Osteoblast (primary cell): ENCODE data around the gene KIF26B. TPM values are rescaled to one million over a fixed set of nuclear protein-coding genes. Genes with fewer than 3 reads are reported as not detected.

Experiments
- DNase-seq: peaks from one replicate; pipeline ENCODE4 v3.0.0; 2011; ENCODE audit warnings: low spot score, mixed read lengths; ENCODE audit not compliant: insufficient read length; ENCODE audit errors: missing footprints
- H2AFZ ChIP-seq: 2 replicates; pipeline ENCODE4 v1.6.0; 2011; ENCODE audit warnings: mild to moderate bottlenecking, low read length
- H3K27ac ChIP-seq: 2 replicates; pipeline ENCODE4 v1.5.1; 2011; ENCODE audit warnings: mild to moderate bottlenecking, low read depth, low read length, moderate library complexity
- H3K27me3 ChIP-seq: 2 replicates; pipeline ENCODE4 v1.6.0; 2012; ENCODE audit warnings: mild to moderate bottlenecking, control low read depth, inconsistent platforms, low read length, moderate library complexity; ENCODE audit not compliant: insufficient read depth
- H3K36me3 ChIP-seq: 2 replicates; pipeline ENCODE4 v1.5.1; 2011; ENCODE audit warnings: mild to moderate bottlenecking, low read length, control low read depth, moderate library complexity; ENCODE audit not compliant: insufficient read depth
- H3K4me1 ChIP-seq: 2 replicates; pipeline ENCODE4 v1.5.1; 2011; ENCODE audit warnings: mild to moderate bottlenecking, low read length, control low read depth, moderate library complexity; ENCODE audit not compliant: insufficient read depth
- H3K4me2 ChIP-seq: 2 replicates; pipeline ENCODE4 v1.6.0; 2011; ENCODE audit warnings: mild to moderate bottlenecking, low read length; ENCODE audit not compliant: insufficient read depth
- H3K4me3 ChIP-seq: fragments of 200-600 bp; sonication (generic); 3 replicates; pipeline ENCODE4 v1.5.1; 2012; ENCODE audit warnings: mild to moderate bottlenecking, low read length, inconsistent platforms; ENCODE audit not compliant: insufficient read depth
- H3K79me2 ChIP-seq: 2 replicates; pipeline ENCODE4 v1.6.0; 2012; ENCODE audit warnings: mild to moderate bottlenecking, low read length, control low read depth, inconsistent platforms; ENCODE audit not compliant: insufficient read depth
- H3K9me3 ChIP-seq: 2 replicates; pipeline ENCODE4 v1.5.1; 2011; ENCODE audit warnings: low read depth, low read length, control low read depth
- H4K20me1 ChIP-seq: 2 replicates; pipeline ENCODE4 v1.6.0; 2012; ENCODE audit warnings: mild to moderate bottlenecking, low read length, control low read depth; ENCODE audit not compliant: insufficient read depth
- CTCF ChIP-seq: IDR thresholded peaks from 2 replicates; pipeline ENCODE4 v1.5.1; 2011; ENCODE audit warnings: mild to moderate bottlenecking, low read depth, low read length, moderate library complexity; ENCODE audit errors: extremely low read depth
- total RNA-seq: library from RNA; depleted of rRNA; stranded (reverse); fragments of >200 nt; gene quantifications from 2 replicates; pipeline ENCODE4 v1.2.3, GENCODE V29; 2012

Gene KIF26B
- total RNA-seq, 1 donor = 22.1 TPM

GRCh38 chr1:245263529-245264095 lies 108.8 kb downstream of the KIF26B start:
- Histone ChIP-seq H3K4me1 (no peaks in the 10 kb centered on the region), H3K27ac (no peak overlapping the region), H3K36me3 (no peaks in the 10 kb centered on the region), H3K4me3 (no peak overlapping the region), H2AFZ (no peak overlapping the region), H4K20me1 (peaks cover 4% of the 10 kb centered on the region), H3K27me3 (peaks cover 2% of the 10 kb centered on the region), H3K4me2 (no peak overlapping the region), H3K9me3 (no peaks in the 10 kb centered on the region), H3K79me2 (no peaks in the 10 kb centered on the region)
- TF ChIP-seq CTCF = no peak
- DNase-seq = no peak

- Histone ChIP-seq H3K4me3 (no peak overlapping the region), H4K20me1 (peaks cover 4% of the 10 kb centered on the region), H3K36me3 (no peaks in the 10 kb centered on the region), H3K4me2 (no peak overlapping the region), H3K4me1 (no peaks in the 10 kb centered on the region), H3K27me3 (peaks cover 2% of the 10 kb centered on the region), H3K9me3 (no peaks in the 10 kb centered on the region), H3K27ac (no peak overlapping the region), H3K79me2 (no peaks in the 10 kb centered on the region), H2AFZ (no peak overlapping the region)
- no peak for DNase-seq
- TF ChIP-seq CTCF = no peak
Measured at GRCh38 chr1:245264226-245264625, 109.4 kb downstream of the KIF26B start.

GRCh38 chr1:245266105-245266504 lies 111.3 kb downstream of the KIF26B start:
- H3K27ac ChIP-seq = no peak overlapping the region
- no peaks in the 10 kb centered on the region for H3K4me1 ChIP-seq
- TF ChIP-seq CTCF = no peak
- peaks cover 2% of the 10 kb centered on the region for H3K27me3 ChIP-seq
- H3K9me3 ChIP-seq = no peaks in the 10 kb centered on the region
- no peak overlapping the region for H3K4me3 ChIP-seq
- no peak overlapping the region for H3K4me2 ChIP-seq
- no peaks in the 10 kb centered on the region for H3K36me3 ChIP-seq
- no peak for DNase-seq
- peaks cover 4% of the 10 kb centered on the region for H4K20me1 ChIP-seq
- no peak overlapping the region for H2AFZ ChIP-seq
- no peaks in the 10 kb centered on the region for H3K79me2 ChIP-seq

- H2AFZ ChIP-seq = no peak overlapping the region
- no peak for TF ChIP-seq CTCF
- H3K27me3 ChIP-seq = no peaks in the 10 kb centered on the region
- H3K36me3 ChIP-seq = no peaks in the 10 kb centered on the region
- no peak overlapping the region for H3K27ac ChIP-seq
- H3K4me3 ChIP-seq = no peak overlapping the region
- no peaks in the 10 kb centered on the region for H4K20me1 ChIP-seq
- H3K9me3 ChIP-seq = no peaks in the 10 kb centered on the region
- no peaks in the 10 kb centered on the region for H3K4me1 ChIP-seq
- DNase-seq = no peak
- H3K4me2 ChIP-seq = no peak overlapping the region
- H3K79me2 ChIP-seq = no peaks in the 10 kb centered on the region
Measured at GRCh38 chr1:245270063-245270462, 115.3 kb downstream of the KIF26B start.
